Measurements from ENCODE around the gene ST7. TPM values are rescaled to one million over a fixed set of nuclear protein-coding genes. Genes with fewer than 3 reads are reported as not detected.

Gene ST7
- total and polyA plus RNA-seq, 4 donors: 22.4 to 57.2 (median 41.6) TPM

DNA sequence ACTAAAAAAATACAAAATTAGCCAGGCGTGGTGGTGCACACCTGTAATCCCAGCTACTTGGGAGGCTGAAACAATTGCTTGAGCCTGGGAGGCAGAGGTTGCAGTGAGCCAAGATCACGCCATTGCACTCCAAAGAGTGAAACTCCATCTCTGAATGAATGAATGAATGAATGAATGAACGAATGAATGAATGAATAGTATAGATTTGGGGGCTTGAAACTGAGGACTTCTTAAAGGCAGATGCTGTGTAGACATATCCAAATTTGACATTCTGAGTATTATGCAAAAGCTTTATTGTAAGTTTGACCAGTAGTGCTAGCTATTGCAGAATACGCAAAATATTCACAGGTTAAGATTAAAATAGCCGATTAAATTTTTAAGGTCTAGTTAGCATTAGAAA lies 30.8 kb upstream of the ST7 start:
- Histone ChIP-seq H3K27me3 (ENCODE audit: control insufficient read depth in 3 of 3, insufficient read depth in 3 of 3, low read length in 2 of 3) (no peaks in the 10 kb centered on the region), H3K9me3 (ENCODE audit: control insufficient read depth in 4 of 4, insufficient read depth in 3 of 4, low read length in 3 of 4) (no peaks in the 10 kb centered on the region), H3K4me3 (no peak overlapping the region), H3K36me3 (ENCODE audit: control insufficient read depth in 4 of 4, insufficient read depth in 4 of 4, low read length in 4 of 4) (peaks cover 0 to 7% (median 3%) of the 10 kb centered on the region in 4 donors), H3K4me1 (ENCODE audit: control insufficient read depth in 5 of 5, insufficient read depth in 5 of 5, low read length in 5 of 5) (no peaks in the 10 kb centered on the region), H3K27ac (ENCODE audit: low read depth in 1 of 2, low read length in 1 of 2) (no peak overlapping the region), H3K9ac (ENCODE audit: insufficient read depth in 1 of 2, low read length in 2 of 2) (no peak overlapping the region)
- TF ChIP-seq CTCF (IDR thresholded peaks at IDR 0.05; ENCODE audit: control extremely low read depth, extremely low read depth): no peak
- 71 to 81% methylated on average over 5 of the region's 5 CpGs for WGBS, 2 donors
- no peak for DNase-seq
- ATAC-seq (ENCODE audit: insufficient read depth, low FRiP score): no peak

GRCh38 chr7:116924741-116925140 lies 28.6 kb upstream of the ST7 start:
- DNase-seq: no peak
- 71 to 83% methylated on average over 5 of the region's 5 CpGs for WGBS, 2 donors
- no peak overlapping the region for H3K9ac ChIP-seq (ENCODE audit: insufficient read depth in 1 of 2, low read length in 2 of 2)

DNA sequence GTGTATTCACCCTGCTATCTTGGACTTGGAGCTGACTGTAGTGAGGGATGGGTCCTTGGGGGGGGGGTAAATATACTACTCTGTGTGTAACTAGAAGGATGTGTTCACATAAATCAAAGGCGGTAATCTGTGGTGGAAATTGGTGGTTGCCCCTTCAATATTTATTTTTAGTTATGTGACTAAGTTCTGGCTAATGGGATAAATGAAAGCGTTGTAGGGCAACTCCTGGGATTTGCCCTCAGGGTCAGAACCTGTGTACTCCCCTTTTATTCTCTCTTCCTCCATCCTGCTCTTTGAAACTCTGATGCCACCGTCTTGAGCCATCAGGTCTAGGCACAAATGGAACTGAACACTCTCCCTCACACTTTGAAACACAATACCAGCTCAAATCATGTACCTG lies 24.3 kb upstream of the ST7 start:
- Histone ChIP-seq H3K4me1 (ENCODE audit: control insufficient read depth in 5 of 5, insufficient read depth in 5 of 5, low read length in 5 of 5) (peaks cover 0 to 3% (median 0%) of the 10 kb centered on the region in 5 donors), H3K9ac (ENCODE audit: insufficient read depth in 1 of 2, low read length in 2 of 2) (no peak overlapping the region), H3K9me3 (ENCODE audit: control insufficient read depth in 4 of 4, insufficient read depth in 3 of 4, low read length in 3 of 4) (no peaks in the 10 kb centered on the region), H3K27me3 (ENCODE audit: control insufficient read depth in 3 of 3, insufficient read depth in 3 of 3, low read length in 2 of 3) (no peaks in the 10 kb centered on the region), H3K36me3 (ENCODE audit: control insufficient read depth in 4 of 4, insufficient read depth in 4 of 4, low read length in 4 of 4) (no peaks in the 10 kb centered on the region), H3K27ac (ENCODE audit: low read depth in 1 of 2, low read length in 1 of 2) (no peak overlapping the region), H3K4me3 (no peak overlapping the region)
- 84 to 87% methylated on average over 3 of the region's 3 CpGs for WGBS, 2 donors
- no peak for DNase-seq
- no peak for TF ChIP-seq CTCF (IDR thresholded peaks at IDR 0.05; ENCODE audit: control extremely low read depth, extremely low read depth)
- no peak for ATAC-seq (ENCODE audit: insufficient read depth, low FRiP score)

More at GRCh38 chr7:116924741-116925140, 28.6 kb upstream of the ST7 start:
- H3K27me3 ChIP-seq (ENCODE audit: control insufficient read depth in 3 of 3, insufficient read depth in 3 of 3, low read length in 2 of 3): no peaks in the 10 kb centered on the region
- ATAC-seq (ENCODE audit: insufficient read depth, low FRiP score): no peak
- no peaks in the 10 kb centered on the region for H3K9me3 ChIP-seq (ENCODE audit: control insufficient read depth in 4 of 4, insufficient read depth in 3 of 4, low read length in 3 of 4)
- H3K4me3 ChIP-seq: no peak overlapping the region
- TF ChIP-seq CTCF (IDR thresholded peaks at IDR 0.05; ENCODE audit: control extremely low read depth, extremely low read depth): no peak
- no peak overlapping the region for H3K27ac ChIP-seq (ENCODE audit: low read depth in 1 of 2, low read length in 1 of 2)
- no peaks in the 10 kb centered on the region for H3K4me1 ChIP-seq (ENCODE audit: control insufficient read depth in 5 of 5, insufficient read depth in 5 of 5, low read length in 5 of 5)
- no peaks in the 10 kb centered on the region for H3K36me3 ChIP-seq (ENCODE audit: control insufficient read depth in 4 of 4, insufficient read depth in 4 of 4, low read length in 4 of 4)
